Stimulated activated CD4-positive, alpha-beta T cell treated with anti-CD3 and anti-CD28 coated beads, TNF-alpha, amount 100 ng/mL, for 48 hours (primary cell): ENCODE results near the gene ATG16L2.
"Not testable (repeated sequence)": the region's sequence is repeated elsewhere in the genome, so short reads cannot be mapped to it uniquely, and the experiment has no call there.

ENCODE experiments used
- DNase-seq, 3 donors: peaks; one replicate each; pipeline ENCODE4 v3.0.0-alpha.2; 2020; ENCODE audit warnings: low read depth in 3 of 3

Gene ATG16L2

GRCh38 chr11:72842653-72843330 is 28.6 kb downstream of the ATG16L2 start:
- no peak for DNase-seq

DNA sequence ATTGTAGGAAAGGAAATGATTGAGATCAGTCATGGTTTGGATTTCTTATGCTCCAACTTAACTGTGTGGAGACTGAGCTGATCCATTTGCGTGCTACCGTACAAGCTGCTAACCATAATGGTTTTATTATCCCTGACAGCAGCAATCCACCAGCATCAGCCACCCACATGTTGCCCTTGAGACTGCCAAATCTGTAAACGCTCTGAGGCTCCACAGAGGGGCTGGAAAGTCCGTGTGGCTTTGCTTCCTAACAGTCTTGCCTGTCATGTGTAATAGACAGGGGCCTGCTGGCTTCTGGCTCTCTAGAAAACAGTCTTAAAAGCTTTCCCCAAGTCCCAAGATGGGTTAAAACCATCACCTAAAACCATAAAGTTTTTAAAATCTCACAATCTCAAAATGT is 30.1 kb downstream of the ATG16L2 start:
- DNase-seq: no peak

DNA sequence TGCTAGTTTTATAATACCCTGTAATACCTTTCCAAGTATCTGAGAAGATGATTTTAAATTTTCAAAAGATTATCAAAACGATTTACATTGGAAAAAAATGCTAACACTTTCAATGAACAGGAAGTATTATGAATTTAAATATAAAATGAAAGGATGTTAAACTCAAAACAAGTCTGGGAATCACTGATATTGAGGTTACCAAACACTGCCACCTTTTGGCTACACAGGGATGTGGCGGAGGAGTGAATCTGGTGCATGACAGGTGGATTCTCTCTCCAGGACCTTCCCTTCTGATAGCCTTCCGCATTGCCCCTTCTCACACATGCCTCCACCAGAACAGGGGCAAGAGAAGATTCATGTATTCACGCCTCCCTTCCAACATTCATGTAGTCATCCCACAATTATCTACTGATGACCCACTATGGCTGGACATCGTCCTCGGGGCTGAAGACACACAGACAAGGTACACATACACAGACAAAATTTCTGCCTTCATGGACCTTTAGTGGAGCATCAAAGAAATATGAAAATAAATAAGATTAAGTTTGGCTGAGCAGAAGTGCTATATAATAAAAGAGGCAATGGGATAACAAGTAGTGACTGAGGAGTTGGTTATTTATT is 34.7 kb downstream of the ATG16L2 start:
- peak in 1 of 3 donors; percentile 12 for DNase-seq

DNA sequence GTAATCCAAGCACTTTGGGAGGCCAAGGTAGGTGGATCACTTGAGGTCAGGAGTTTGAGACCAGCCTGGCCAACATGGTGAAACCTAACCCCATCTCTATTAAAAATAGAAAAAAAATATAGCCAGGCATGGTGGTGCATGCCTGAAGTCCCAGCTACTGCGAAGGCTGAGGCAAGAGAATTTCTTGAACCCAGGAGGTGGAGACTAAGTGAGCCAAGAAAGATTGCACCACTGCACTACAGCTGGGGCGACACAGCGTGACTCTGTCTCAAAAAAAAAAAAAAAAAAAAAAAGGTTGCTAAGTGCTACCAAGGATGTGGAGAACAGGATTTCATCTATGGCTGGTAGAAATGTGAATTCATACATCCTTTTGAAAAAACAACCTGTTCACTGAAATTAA is 36.6 kb downstream of the ATG16L2 start:
- no peak for DNase-seq

- no peak for DNase-seq
Measured at GRCh38 chr11:72851726-72852125, 37.5 kb downstream of the ATG16L2 start.

DNA sequence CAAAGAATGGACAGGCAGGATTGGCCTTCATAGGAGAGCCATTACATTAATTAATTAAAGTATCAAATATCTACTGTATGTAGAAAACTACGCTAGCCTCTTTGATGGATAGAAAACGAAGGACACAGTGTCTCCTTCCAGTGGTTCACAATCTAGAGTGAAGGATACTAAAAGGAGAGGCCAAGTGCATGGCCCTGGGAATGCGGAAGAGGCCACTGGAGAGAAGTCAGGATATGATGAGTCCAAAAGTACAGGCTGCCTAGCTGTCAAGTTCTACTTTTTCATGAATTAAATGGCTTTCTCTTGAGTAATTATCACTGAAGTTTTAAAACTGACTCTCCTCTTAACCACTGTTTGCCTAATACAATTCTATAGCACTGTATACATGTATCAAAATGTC is 41.9 kb downstream of the ATG16L2 start:
- no peak for DNase-seq

DNA sequence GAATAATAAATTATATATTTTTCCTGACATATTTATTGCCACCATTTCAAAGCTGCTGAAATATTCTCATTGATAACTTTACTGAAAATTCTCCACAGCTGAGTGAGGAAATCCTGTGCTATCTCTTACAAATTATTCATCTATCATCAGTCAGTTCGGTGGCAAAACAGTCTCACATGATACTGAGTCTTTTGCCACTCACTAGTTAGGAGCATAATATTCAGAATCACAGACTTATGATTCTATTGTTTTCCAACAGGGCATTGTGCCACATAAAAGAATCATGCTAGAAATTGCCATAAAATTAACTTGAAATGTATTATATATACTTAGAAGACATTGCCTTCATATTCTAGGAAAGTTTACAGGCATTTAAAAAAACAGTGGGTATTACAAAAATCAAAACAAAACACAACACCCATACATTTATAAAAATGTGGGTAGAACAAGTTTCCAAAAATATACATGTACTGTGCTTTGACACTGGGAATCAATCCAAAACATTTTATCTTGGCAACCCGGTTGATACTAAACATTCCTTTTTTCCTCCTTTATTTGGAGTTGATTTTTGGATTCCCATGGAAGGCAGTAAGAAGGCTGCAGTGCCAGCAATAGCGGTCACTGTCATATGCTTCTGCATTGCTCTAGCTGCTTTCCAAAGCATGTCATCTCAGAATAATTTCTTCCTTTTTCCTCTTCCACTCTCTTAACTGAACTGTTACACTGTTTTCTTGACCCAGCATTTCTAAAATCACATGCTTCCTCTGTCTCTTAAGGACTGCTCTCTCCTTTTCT is 42.5 kb downstream of the ATG16L2 start:
- no peak for DNase-seq

DNA sequence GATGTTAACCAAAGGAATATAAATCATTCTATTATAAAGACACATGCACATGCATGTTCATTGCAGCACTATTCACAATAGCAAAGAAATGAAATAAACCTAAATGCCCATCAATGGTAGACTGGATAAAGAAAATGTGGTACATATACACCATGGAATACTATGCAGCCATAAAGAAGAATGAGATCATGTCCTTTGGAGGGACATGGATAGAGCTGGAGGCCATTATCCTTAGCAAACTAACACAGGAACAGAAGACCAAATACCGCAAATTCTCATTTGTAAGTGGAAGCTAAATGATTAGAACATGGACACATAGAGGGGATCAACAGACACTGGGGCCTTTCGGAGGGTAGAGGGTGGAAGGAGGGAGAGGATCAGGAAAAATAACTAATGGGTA is 44.1 kb downstream of the ATG16L2 start:
- not testable (repeated sequence) for DNase-seq

GRCh38 chr11:72859126-72859525 is 44.9 kb downstream of the ATG16L2 start:
- DNase-seq: no peak

GRCh38 chr11:72860010-72860409 is 45.8 kb downstream of the ATG16L2 start:
- DNase-seq: no peak

GRCh38 chr11:72860592-72860991 is 46.4 kb downstream of the ATG16L2 start:
- DNase-seq: no peak

DNA sequence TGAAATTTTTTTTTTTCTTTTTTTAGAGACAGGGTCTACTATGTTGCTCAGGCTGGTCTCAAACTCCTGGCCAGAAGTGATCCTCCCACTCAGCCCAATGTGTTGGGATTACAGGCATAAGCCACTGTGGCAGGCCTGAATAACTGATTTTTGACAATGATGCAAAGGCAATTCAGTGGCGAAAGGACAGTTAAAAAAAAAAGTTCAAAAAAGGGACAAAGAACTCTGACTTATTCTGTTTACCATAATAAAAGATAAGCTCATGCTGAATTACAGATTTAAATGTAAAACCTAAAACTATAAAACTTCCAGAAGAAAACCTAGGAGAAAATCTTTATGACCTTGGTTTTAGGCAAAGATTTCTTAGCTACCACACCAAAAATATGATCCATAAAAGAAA is 48.9 kb downstream of the ATG16L2 start:
- DNase-seq: no peak

GRCh38 chr11:72863916-72864315 is 49.7 kb downstream of the ATG16L2 start:
- DNase-seq: no peak

GRCh38 chr11:72864702-72865655 is 50.8 kb downstream of the ATG16L2 start:
- no peak for DNase-seq

GRCh38 chr11:72867970-72868369 is 53.8 kb downstream of the ATG16L2 start:
- DNase-seq: no peak

GRCh38 chr11:72869831-72870230 is 55.6 kb downstream of the ATG16L2 start:
- no peak for DNase-seq

DNA sequence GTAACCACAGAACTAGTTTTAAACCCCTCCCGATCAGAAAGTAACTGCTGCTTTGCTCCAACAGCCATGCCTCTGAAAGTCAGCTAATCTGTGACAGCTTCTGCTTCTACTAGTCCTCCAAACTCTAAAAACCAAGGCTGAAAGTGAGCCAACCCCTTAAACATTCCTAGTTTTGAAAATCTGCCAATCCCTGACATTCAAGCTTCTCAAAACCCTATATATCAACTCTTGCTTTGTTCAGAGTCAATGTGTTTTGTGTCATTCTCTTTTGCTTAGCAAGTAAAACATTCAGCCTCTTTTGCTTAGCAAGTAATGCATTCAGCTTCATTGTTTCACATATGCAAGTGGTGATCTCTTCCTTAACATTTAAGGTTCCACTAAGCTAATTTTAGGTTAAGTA is 56.9 kb downstream of the ATG16L2 start:
- no peak for DNase-seq

DNA sequence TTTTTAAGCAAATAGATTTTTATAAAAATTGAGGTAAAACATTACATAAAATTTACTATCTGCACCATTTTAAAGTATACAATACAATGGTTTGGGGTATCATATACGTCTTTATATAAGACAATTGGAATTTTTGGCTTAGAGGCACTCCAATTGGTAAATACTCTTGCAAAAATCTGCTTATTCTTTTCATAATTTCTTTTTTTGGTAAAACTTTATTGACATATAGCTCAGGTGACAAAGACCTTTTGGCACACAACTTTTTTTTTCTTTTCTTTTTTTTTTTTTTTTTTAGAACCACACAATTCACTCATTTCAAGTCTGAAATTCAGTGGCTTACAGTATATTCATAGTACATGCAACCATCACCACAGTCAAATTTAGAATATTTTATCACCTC is 57.8 kb downstream of the ATG16L2 start:
- DNase-seq: no peak

DNA sequence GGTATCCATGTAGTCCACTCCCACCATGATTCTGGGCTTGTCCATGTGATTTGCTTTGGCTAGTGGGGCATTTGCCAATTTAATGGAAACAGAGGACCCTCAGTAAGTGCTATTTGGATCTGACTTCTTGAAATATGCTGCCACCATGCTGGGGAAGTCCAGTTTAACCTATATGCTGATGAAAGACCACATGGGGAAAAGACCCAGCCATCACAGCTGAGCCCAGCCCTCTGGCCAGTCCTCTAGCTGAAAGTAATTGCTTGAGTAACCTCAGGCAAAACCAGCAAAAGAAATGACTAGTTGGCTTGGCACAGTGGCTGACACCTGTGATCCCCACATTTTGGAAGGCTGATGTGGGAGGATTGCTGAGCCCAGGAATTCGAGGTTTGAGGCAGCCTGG is 61.5 kb downstream of the ATG16L2 start:
- no peak for DNase-seq

DNA sequence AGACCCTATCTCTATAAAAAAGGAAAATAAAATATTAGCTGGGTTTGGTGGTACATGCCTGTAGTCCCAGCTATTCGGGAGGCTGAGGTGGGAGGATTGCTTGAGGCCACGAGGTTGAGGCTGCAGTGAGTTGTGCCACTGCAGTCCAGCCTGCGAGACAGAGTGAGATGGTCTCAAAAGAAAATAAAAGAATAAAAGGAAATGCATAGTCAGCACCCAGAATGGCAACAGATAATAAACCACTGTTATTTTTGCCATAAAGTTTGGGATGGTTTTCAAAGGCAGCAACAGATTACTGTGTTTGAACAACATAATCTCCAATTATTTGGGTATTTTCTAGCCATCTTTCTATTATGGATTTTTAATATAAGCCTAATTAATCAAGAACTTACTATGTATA is 61.9 kb downstream of the ATG16L2 start:
- no peak for DNase-seq
